NT2/D1 (cell line): Measurements from ENCODE around the gene TSPAN33.

Experiments used
- SUZ12 ChIP-seq: IDR thresholded peaks from 2 replicates; pipeline ENCODE4 v1.6.1; 2011; ENCODE audit not compliant: insufficient read length, insufficient read depth; ENCODE audit errors: extremely low read depth
- YY1 ChIP-seq: IDR thresholded peaks from 2 replicates; pipeline ENCODE4 v1.6.1; 2011; ENCODE audit not compliant: insufficient read length, insufficient read depth
- ZNF274 ChIP-seq: IDR thresholded peaks from 2 replicates; pipeline ENCODE4 v1.6.1; 2011; ENCODE audit warnings: mild to moderate bottlenecking, low read depth, low read length

- TF ChIP-seq ZNF274: no peak
- no peak for TF ChIP-seq SUZ12
- no peak for TF ChIP-seq YY1
Observed at GRCh38 chr7:129167817-129168216, 23.3 kb downstream of the TSPAN33 start.
